ENCODE results near the gene ADAMTSL2.

Gene ADAMTSL2

GRCh38 chr9:133534346-133535291 is at the start of gene ADAMTSL2:
ADAMTSL2 (plus strand) TSS chr9:133534704; CDS start chr9:133536713, 2,009 bp downstream.
- DNase-seq: peak in 2 of 3 donors; percentile 25 to 33

- peak in 2 of 3 donors; percentile 45 to 58 for DNase-seq
Observed at GRCh38 chr9:133485531-133486260, 48.8 kb upstream of the ADAMTSL2 start.

- no peak for DNase-seq
Observed at GRCh38 chr9:133487331-133487725, 47.2 kb upstream of the ADAMTSL2 start.

GRCh38 chr9:133488686-133489252 is 45.7 kb upstream of the ADAMTSL2 start:
- no peak for DNase-seq

- no peak for DNase-seq
Observed at GRCh38 chr9:133489253-133490190, 45.0 kb upstream of the ADAMTSL2 start.

GRCh38 chr9:133490201-133490681 is 44.3 kb upstream of the ADAMTSL2 start:
- no peak for DNase-seq

GRCh38 chr9:133490865-133491655 is 43.4 kb upstream of the ADAMTSL2 start:
- no peak for DNase-seq

GRCh38 chr9:133491656-133491925 is 42.9 kb upstream of the ADAMTSL2 start:
- DNase-seq: no peak

- DNase-seq: no peak
Observed at GRCh38 chr9:133492061-133493021, 42.2 kb upstream of the ADAMTSL2 start.

- no peak for DNase-seq
Observed at GRCh38 chr9:133493428-133493827, 41.1 kb upstream of the ADAMTSL2 start.

GRCh38 chr9:133493845-133494540 is 40.5 kb upstream of the ADAMTSL2 start:
- no peak for DNase-seq

- DNase-seq: no peak
Observed at GRCh38 chr9:133494636-133495326, 39.7 kb upstream of the ADAMTSL2 start.

- DNase-seq: no peak
Observed at GRCh38 chr9:133495327-133496293, 38.9 kb upstream of the ADAMTSL2 start.

GRCh38 chr9:133496861-133497842 is 37.4 kb upstream of the ADAMTSL2 start:
- no peak for DNase-seq

GRCh38 chr9:133499132-133499891 is 35.2 kb upstream of the ADAMTSL2 start:
- DNase-seq: no peak

- DNase-seq: no peak
Observed at GRCh38 chr9:133499892-133500270, 34.6 kb upstream of the ADAMTSL2 start.

Measured in suppressor macrophage treated with lipopolysaccharide for 1 hour (primary cell).